SK-N-MC (cell line): ENCODE data around the gene CTAGE1.

Experiments
- EZH2 ChIP-seq: fragments of 200-600 bp; sonication (generic); IDR thresholded peaks from one replicate; pipeline ENCODE4 v1.6.1; 2017; ENCODE audit warnings: antibody characterized with exemption
- FOXP2 ChIP-seq: optimal IDR thresholded peaks from 2 replicates; pipeline ENCODE3; 2011; ENCODE audit warnings: mild to moderate bottlenecking, moderate library complexity; ENCODE audit not compliant: insufficient read depth; ENCODE audit errors: extremely low read length, control extremely low read depth
- POLR2AphosphoS5 ChIP-seq: IDR thresholded peaks from 2 replicates; pipeline ENCODE4 v1.6.1; 2012; ENCODE audit warnings: mild to moderate bottlenecking, low read depth, low read length, borderline replicate concordance

- TF ChIP-seq EZH2 (no peak), POLR2AphosphoS5 (no peak), FOXP2 (no peak)
Observed at GRCh38 chr18:22417496-22418188, at the start of gene CTAGE1.
